AG20443 (cell line): ENCODE data around the gene CSTB.

ENCODE experiments used
- DNase-seq: peaks from one replicate; pipeline ENCODE4 v3.0.0; 2012; ENCODE audit warnings: low spot score, mixed read lengths

The CSTB gene

GRCh38 chr21:43728467-43729390 lies 47.4 kb downstream of the CSTB start:
- DNase-seq = peak; percentile 95

DNA sequence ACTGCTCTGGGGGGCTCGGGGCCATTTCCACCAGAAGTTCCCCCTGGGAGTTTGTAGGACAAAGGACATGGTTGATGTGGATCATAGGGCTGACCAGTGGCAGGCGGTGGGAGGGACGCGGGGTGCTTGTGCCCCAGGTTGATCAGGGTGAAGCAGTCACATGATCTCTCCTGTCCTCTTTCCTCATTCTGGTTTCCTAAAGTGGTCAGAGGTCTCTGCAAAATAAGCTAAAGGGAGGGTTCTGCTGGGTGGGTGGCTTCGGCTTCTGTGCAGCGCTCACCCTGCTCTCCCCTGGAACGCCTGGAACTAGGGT lies 48.0 kb downstream of the CSTB start:
- no peak for DNase-seq

- no peak for DNase-seq
Measured at GRCh38 chr21:43727519-43728153, 48.5 kb downstream of the CSTB start.

DNA sequence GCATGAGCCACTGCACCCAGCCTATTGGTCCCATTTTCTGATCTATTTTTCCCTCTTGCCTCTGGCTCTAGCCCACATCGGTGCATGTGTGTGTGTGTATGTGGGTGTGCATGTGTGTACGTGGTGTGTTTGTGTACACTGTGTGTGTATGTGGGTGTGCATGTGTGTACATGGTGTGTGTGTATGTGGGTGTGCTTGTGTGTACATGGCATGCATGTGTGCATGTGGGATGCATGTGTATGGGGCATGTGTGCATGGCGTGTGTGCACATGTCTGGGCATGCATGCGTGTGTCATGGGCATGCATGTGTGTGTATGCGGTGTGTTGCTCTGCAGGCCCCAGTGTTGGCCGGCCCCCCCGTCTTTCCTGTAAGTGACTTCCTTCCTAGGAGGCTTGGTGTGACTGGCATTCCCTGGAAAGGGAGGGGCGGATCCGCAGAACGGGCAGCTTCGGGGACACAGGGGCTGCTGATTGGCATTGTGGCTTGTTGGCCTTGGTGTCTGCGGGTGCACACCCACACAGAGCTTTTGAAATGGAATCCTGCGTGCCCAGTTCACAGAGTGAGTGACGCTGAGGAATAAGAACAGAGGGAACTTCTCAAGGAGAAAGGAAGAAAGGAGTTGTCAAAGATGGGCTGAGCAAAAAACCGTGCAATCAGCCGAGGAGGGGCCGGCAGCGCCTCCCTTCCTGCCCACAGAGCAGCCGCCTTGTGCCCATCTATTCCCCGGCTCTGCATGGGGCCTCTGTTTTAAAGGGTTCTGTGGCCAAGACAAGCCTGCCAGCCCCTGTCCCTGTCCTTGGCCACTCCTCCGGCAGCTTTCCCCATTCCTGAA lies 49.2 kb downstream of the CSTB start:
- no peak for DNase-seq
